22Rv1 (cell line): ENCODE measurements around the gene ZNF282.

Source experiments
- CTCF ChIP-seq: fragments of 450-650 bp; IDR thresholded peaks from 2 replicates; pipeline ENCODE4 v1.5.1; 2017; ENCODE audit warnings: mild to moderate bottlenecking
- ZFX ChIP-seq: fragments of 450-650 bp; IDR thresholded peaks from 2 replicates; pipeline ENCODE4 v1.6.1; 2017; ENCODE audit warnings: antibody characterized with exemption, borderline replicate concordance

GRCh38 chr7:149196705-149197171 is 1.4 kb downstream of the ZNF282 start:
- no peak for TF ChIP-seq CTCF
- TF ChIP-seq ZFX = no peak
